Activated naive CD4-positive, alpha-beta T cell treated with anti-CD3 and anti-CD28 coated beads, Interleukin-2, amount 50 U/mL, for 24 hours (primary cell): Measurements from ENCODE around the gene CACNB2.
"Not testable (repeated sequence)": the region's sequence is repeated elsewhere in the genome, so short reads cannot be mapped to it uniquely, and the experiment has no call there.

Experiments used
- H3K27ac Mint-ChIP-seq: one replicate; pipeline ENCODE4 v1.8.0; 2021; ENCODE audit warnings: mild to moderate bottlenecking, mixed read lengths
- H3K27me3 Mint-ChIP-seq: one replicate; pipeline ENCODE4 v1.8.0; 2021; ENCODE audit warnings: mixed read lengths
- H3K36me3 Mint-ChIP-seq: one replicate; pipeline ENCODE4 v1.8.0; 2021; ENCODE audit warnings: mixed read lengths
- H3K4me1 Mint-ChIP-seq: one replicate; pipeline ENCODE4 v1.8.0; 2021; ENCODE audit warnings: mixed read lengths
- H3K4me3 Mint-ChIP-seq: one replicate; pipeline ENCODE4 v1.8.0; 2021; ENCODE audit warnings: mild to moderate bottlenecking, mixed read lengths
- H3K9me3 Mint-ChIP-seq: one replicate; pipeline ENCODE4 v1.8.0; 2021; ENCODE audit warnings: mixed read lengths

The CACNB2 gene

GRCh38 chr10:18556522-18557147 lies 416.4 kb downstream of the CACNB2 start:
- H3K4me3 Mint-ChIP-seq: no peak overlapping the region
- H3K36me3 Mint-ChIP-seq: no peaks in the 10 kb centered on the region
- H3K27me3 Mint-ChIP-seq: no peaks in the 10 kb centered on the region
- H3K27ac Mint-ChIP-seq: no peak overlapping the region
- no peaks in the 10 kb centered on the region for H3K4me1 Mint-ChIP-seq
- no peaks in the 10 kb centered on the region for H3K9me3 Mint-ChIP-seq

GRCh38 chr10:18557960-18558359 lies 417.7 kb downstream of the CACNB2 start:
- no peaks in the 10 kb centered on the region for H3K27me3 Mint-ChIP-seq
- H3K27ac Mint-ChIP-seq: no peak overlapping the region
- H3K4me1 Mint-ChIP-seq: no peaks in the 10 kb centered on the region
- H3K36me3 Mint-ChIP-seq: no peaks in the 10 kb centered on the region
- no peaks in the 10 kb centered on the region for H3K9me3 Mint-ChIP-seq
- H3K4me3 Mint-ChIP-seq: no peak overlapping the region

- Mint-ChIP-seq H3K9me3 (no peaks in the 10 kb centered on the region), H3K4me3 (no peak overlapping the region), H3K27me3 (no peaks in the 10 kb centered on the region), H3K36me3 (no peaks in the 10 kb centered on the region), H3K27ac (no peak overlapping the region), H3K4me1 (no peaks in the 10 kb centered on the region)
These were observed 421.8 kb downstream of the CACNB2 start for GRCh38 chr10:18561861-18562551.

GRCh38 chr10:18563003-18563726 lies 422.9 kb downstream of the CACNB2 start:
- no peak overlapping the region for H3K27ac Mint-ChIP-seq
- H3K4me3 Mint-ChIP-seq: no peak overlapping the region
- H3K27me3 Mint-ChIP-seq: no peaks in the 10 kb centered on the region
- no peaks in the 10 kb centered on the region for H3K36me3 Mint-ChIP-seq
- no peaks in the 10 kb centered on the region for H3K4me1 Mint-ChIP-seq
- H3K9me3 Mint-ChIP-seq: no peaks in the 10 kb centered on the region

- Mint-ChIP-seq H3K9me3 (no peaks in the 10 kb centered on the region), H3K27ac (no peak overlapping the region), H3K4me3 (no peak overlapping the region), H3K27me3 (no peaks in the 10 kb centered on the region), H3K4me1 (no peaks in the 10 kb centered on the region), H3K36me3 (no peaks in the 10 kb centered on the region)
These were observed 424.8 kb downstream of the CACNB2 start for GRCh38 chr10:18565006-18565405.

- Mint-ChIP-seq H3K4me1 (no peaks in the 10 kb centered on the region), H3K36me3 (no peaks in the 10 kb centered on the region), H3K4me3 (no peak overlapping the region), H3K9me3 (no peaks in the 10 kb centered on the region), H3K27ac (no peak overlapping the region), H3K27me3 (no peaks in the 10 kb centered on the region)
These were observed 426.0 kb downstream of the CACNB2 start for GRCh38 chr10:18566177-18566576.

GRCh38 chr10:18567343-18567856 lies 427.2 kb downstream of the CACNB2 start:
- no peaks in the 10 kb centered on the region for H3K9me3 Mint-ChIP-seq
- no peaks in the 10 kb centered on the region for H3K36me3 Mint-ChIP-seq
- no peak overlapping the region for H3K4me3 Mint-ChIP-seq

GRCh38 chr10:18570386-18570785 lies 430.2 kb downstream of the CACNB2 start:
- H3K4me1 Mint-ChIP-seq, H3K9me3 Mint-ChIP-seq, H3K36me3 Mint-ChIP-seq, H3K4me3 Mint-ChIP-seq, H3K27me3 Mint-ChIP-seq, H3K27ac Mint-ChIP-seq: not testable (repeated sequence)

More at GRCh38 chr10:18567343-18567856, 427.2 kb downstream of the CACNB2 start:
- Mint-ChIP-seq H3K4me1 (no peaks in the 10 kb centered on the region), H3K27ac (no peak overlapping the region), H3K27me3 (no peaks in the 10 kb centered on the region)

GRCh38 chr10:18571076-18571475 lies 430.9 kb downstream of the CACNB2 start:
- H3K36me3 Mint-ChIP-seq: peaks cover 9% of the 10 kb centered on the region
- H3K27me3 Mint-ChIP-seq: no peaks in the 10 kb centered on the region
- no peak overlapping the region for H3K27ac Mint-ChIP-seq

GRCh38 chr10:18571780-18572179 lies 431.6 kb downstream of the CACNB2 start:
- Mint-ChIP-seq H3K9me3 (no peaks in the 10 kb centered on the region), H3K4me1 (no peaks in the 10 kb centered on the region), H3K27me3 (no peaks in the 10 kb centered on the region), H3K36me3 (peaks cover 12% of the 10 kb centered on the region), H3K4me3 (no peak overlapping the region), H3K27ac (no peak overlapping the region)

More at GRCh38 chr10:18571076-18571475, 430.9 kb downstream of the CACNB2 start:
- Mint-ChIP-seq H3K4me3 (no peak overlapping the region), H3K4me1 (no peaks in the 10 kb centered on the region), H3K9me3 (no peaks in the 10 kb centered on the region)

- Mint-ChIP-seq H3K9me3 (no peaks in the 10 kb centered on the region), H3K27ac (no peak overlapping the region), H3K27me3 (no peaks in the 10 kb centered on the region), H3K4me3 (no peak overlapping the region), H3K4me1 (no peaks in the 10 kb centered on the region), H3K36me3 (peaks cover 22% of the 10 kb centered on the region)
These were observed 432.8 kb downstream of the CACNB2 start for GRCh38 chr10:18572959-18573561.

GRCh38 chr10:18576586-18576985 lies 436.4 kb downstream of the CACNB2 start:
- Mint-ChIP-seq H3K9me3 (peaks cover 5% of the 10 kb centered on the region), H3K4me3 (no peak overlapping the region), H3K4me1 (no peaks in the 10 kb centered on the region), H3K36me3 (peaks cover 45% of the 10 kb centered on the region), H3K27ac (no peak overlapping the region), H3K27me3 (no peaks in the 10 kb centered on the region)

GRCh38 chr10:18577823-18578685 lies 437.8 kb downstream of the CACNB2 start:
- Mint-ChIP-seq H3K27me3 (no peaks in the 10 kb centered on the region), H3K4me1 (peaks cover 6% of the 10 kb centered on the region), H3K9me3 (peaks cover 5% of the 10 kb centered on the region), H3K4me3 (no peak overlapping the region), H3K36me3 (peaks cover 50% of the 10 kb centered on the region), H3K27ac (no peak overlapping the region)

GRCh38 chr10:18582803-18583202 lies 442.6 kb downstream of the CACNB2 start:
- no peak overlapping the region for H3K4me3 Mint-ChIP-seq
- peaks cover 5% of the 10 kb centered on the region for H3K9me3 Mint-ChIP-seq
- H3K27me3 Mint-ChIP-seq: no peaks in the 10 kb centered on the region
- H3K4me1 Mint-ChIP-seq: peaks cover 24% of the 10 kb centered on the region
- peaks cover 46% of the 10 kb centered on the region for H3K36me3 Mint-ChIP-seq
- no peak overlapping the region for H3K27ac Mint-ChIP-seq
